HG02884 (cell line): ENCODE data around the gene ACBD4.

Experiments used
- ATAC-seq: cut with Tn5 transposase; IDR thresholded peaks from one replicate; pipeline ENCODE4 v1.9.1; 2021; ENCODE audit warnings: mild to moderate bottlenecking, moderate library complexity; ENCODE audit not compliant: unreplicated experiment

The ACBD4 gene

GRCh38 chr17:45104029-45104428, 31.5 kb upstream of the ACBD4 start:
- ATAC-seq = no peak

- ATAC-seq = no peak
Measured at GRCh38 chr17:45104497-45104896, 31.0 kb upstream of the ACBD4 start.

GRCh38 chr17:45104907-45105624, 30.4 kb upstream of the ACBD4 start:
- ATAC-seq = no peak

GRCh38 chr17:45106096-45106495, 29.4 kb upstream of the ACBD4 start:
- ATAC-seq = no peak

DNA sequence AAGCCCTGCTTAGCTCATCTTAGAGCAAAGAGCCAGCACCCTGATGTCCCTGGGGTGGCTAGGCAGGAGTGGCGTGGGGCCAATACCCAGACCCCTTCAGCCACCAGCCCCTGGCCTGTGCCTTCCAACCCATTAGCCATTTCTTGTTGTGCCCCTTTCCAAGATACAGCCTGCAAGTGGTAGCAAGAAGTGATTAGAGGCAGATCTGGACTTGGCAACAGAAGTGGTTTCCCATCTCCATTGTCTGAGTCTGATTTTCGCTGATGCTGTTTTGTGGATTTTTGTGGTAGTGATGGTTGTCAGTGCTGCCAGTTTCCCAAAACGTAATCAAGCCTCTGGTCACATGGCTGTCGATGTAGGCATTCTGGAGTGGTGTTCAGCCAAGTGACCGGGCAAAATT, 28.9 kb upstream of the ACBD4 start:
- no peak for ATAC-seq

- no peak for ATAC-seq
Measured at GRCh38 chr17:45107293-45108010, 28.0 kb upstream of the ACBD4 start.

- ATAC-seq = no peak
Measured at GRCh38 chr17:45108051-45108450, 27.4 kb upstream of the ACBD4 start.

DNA sequence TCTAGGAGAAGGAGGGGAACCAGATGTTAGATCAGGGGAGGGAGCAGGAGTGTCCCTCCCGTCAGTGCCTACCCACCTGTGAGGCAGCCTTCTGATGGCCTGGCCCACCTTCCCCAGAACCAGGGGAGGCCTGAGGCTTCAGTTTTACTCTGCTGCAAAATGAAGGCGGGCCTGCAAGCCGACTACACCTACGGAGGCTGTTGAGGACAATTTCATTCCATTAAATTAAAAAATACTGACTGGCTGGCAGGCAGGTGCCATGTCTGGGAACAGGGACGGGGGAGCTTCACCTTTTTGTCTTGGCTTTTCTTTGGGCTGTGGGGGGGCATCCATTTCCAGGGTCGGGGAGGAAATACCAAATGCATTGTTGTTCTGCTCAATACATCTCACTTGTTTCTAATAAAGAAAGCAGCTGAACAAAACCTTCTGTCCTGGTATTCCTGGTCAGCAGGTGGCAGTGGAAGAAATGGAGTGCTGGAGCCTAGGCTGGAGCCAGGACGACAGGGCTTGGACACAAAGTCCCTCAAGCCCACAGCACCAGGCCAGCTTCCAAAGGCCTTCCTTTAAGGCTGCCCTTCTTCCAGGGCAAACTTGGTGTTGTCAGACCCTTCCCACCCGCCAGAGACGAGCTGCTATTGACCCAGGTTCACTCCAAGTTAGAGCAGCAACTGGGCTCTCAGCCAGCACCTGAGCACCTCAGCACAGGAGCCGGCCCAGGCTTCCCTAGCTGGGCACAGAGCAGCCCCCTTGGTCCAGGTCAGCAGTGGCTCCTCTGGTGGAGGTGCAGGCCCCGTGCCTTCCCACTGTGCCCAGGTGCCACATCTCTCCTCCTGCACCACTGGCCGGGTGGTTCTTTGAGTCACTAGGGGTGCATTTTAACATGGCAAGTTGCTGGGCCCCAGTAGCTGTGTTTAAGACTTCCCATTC, 26.6 kb upstream of the ACBD4 start:
- ATAC-seq = no peak

DNA sequence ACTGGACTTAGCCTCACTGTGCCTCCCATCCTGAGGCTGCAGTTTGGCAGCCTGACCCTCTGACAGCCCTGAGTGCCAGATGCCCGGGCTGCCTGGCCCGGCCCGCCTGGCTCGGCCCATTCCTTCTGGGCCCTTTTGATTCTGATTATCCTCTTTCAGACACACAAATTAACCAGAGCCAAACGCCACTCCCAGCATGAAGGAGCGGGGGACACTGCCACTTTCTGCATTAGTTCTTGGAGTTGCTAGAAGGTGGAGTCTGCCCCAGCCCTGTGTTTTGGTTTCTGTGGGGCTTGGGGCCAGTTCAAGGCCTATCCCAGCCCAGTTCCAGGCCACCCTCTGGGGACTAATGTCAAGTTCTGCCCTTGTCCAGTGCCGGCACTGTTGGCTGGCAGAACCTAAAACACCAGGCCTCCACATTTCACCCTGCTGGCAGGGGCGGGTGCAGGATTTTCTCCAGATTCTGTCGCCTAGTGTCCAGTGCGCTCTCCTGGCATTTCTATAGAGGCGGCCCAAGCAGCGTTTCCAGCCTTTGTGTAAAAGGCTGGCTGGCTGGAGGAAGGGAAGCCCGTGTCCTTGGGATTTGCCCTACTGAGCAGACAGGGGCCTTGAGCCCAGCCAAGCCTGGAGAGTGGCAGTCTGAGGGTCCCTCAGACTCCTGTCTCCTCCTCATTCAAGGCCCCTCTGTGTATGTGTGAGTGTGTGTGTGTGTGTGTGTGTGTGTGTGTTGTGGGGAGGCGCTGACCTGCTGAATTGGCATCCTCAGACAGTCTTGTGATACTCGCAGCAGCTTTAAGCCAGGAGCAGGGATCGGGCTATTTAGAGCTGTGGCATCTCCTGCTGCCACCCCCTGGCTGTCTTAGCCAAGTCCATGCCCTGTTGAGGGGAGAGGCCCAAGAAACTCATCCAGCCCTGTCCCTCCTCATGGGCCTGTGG, 24.5 kb upstream of the ACBD4 start:
- no peak for ATAC-seq

DNA sequence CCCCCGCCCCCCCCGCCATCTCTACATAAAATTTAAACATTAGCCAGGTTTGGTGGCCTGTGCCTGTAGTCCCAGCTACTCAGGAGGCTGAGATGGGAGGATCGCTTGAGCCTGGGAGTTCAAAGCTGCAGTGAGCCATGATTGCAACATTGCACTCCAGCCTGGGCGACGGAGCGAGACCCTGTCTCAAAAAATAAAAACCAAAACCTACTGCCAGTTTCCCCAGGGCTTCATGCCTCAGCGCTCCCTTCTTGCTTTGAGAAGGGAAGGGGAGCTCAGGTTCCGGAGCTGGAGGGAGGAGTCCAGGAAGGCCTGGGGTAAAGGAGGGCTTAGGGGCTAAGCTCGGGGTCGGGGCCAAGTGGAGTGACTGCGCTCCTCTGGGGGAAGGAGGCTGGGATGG, 23.6 kb upstream of the ACBD4 start:
- no peak for ATAC-seq

GRCh38 chr17:45112559-45113423, 22.7 kb upstream of the ACBD4 start:
- no peak for ATAC-seq

DNA sequence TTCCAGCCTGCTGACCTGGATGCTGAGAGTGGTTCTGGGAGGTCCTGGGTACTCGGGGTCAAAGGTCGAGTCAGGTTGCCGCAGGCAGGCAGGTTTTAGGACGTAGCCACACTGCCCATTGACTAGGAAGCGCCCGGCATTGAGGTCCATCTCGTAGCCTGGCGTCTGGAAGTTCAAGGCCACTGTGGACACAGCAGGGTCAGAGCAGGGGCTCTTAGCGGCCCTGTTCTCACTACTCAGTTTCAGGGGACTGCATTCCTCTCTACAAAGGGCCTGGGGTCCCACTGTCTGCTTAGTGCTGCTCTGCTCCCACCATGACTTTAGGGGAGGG, 22.1 kb upstream of the ACBD4 start:
- no peak for ATAC-seq

GRCh38 chr17:45114117-45114932, 21.2 kb upstream of the ACBD4 start:
- ATAC-seq = no peak

GRCh38 chr17:45115015-45115625, 20.4 kb upstream of the ACBD4 start:
- no peak for ATAC-seq

- ATAC-seq = no peak
Measured at GRCh38 chr17:45115871-45116270, 19.6 kb upstream of the ACBD4 start.

- ATAC-seq = no peak
Measured at GRCh38 chr17:45116434-45117016, 19.0 kb upstream of the ACBD4 start.

DNA sequence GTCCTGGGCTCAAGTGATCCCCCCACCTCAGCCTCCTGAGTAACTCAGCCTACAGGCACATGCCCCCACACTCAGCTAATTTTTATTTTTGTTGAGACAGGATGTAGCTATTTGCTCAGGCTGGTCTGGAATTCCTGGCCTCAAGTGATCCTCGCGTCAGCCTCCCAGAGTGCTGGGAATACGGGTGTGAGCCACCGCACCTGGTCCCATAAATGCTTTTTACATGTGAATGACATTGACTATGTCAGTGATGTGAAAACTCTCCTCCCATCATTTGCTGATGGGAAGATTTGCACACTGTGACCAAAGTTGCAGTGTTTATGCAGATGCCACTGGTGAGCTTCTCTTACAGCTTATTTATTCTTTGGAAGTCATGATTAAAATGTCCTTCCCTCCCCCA, 18.2 kb upstream of the ACBD4 start:
- ATAC-seq = no peak
